HG03439 (cell line): ENCODE measurements around the gene MED22.
"Not testable (repeated sequence)": the region's sequence is repeated elsewhere in the genome, so short reads cannot be mapped to it uniquely, and the experiment has no call there.

Source experiments
- ATAC-seq: cut with Tn5 transposase; IDR thresholded peaks from one replicate; pipeline ENCODE4 v1.9.1; 2021; ENCODE audit warnings: mild to moderate bottlenecking, moderate library complexity; ENCODE audit not compliant: unreplicated experiment

Gene MED22

DNA sequence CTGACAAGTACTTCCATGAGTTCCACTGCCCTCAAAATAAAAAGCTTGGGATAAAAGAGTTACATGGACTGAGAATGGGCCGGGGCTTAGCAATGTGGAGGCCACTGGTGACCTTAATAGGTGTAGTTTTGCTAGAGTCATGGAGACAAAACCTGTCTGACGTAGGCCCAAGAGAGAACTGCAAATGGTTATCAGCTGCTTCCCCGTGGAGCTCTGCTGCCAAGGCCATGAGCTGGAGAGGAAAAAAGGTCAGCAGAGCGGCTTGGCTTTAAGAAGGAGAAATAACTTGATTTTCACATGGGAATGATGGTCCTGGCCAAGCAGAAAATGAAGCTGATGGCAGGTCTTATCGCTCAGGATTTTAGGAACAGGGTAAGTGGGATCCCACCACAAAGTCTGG, 8.3 kb downstream of the MED22 start:
- no peak for ATAC-seq

DNA sequence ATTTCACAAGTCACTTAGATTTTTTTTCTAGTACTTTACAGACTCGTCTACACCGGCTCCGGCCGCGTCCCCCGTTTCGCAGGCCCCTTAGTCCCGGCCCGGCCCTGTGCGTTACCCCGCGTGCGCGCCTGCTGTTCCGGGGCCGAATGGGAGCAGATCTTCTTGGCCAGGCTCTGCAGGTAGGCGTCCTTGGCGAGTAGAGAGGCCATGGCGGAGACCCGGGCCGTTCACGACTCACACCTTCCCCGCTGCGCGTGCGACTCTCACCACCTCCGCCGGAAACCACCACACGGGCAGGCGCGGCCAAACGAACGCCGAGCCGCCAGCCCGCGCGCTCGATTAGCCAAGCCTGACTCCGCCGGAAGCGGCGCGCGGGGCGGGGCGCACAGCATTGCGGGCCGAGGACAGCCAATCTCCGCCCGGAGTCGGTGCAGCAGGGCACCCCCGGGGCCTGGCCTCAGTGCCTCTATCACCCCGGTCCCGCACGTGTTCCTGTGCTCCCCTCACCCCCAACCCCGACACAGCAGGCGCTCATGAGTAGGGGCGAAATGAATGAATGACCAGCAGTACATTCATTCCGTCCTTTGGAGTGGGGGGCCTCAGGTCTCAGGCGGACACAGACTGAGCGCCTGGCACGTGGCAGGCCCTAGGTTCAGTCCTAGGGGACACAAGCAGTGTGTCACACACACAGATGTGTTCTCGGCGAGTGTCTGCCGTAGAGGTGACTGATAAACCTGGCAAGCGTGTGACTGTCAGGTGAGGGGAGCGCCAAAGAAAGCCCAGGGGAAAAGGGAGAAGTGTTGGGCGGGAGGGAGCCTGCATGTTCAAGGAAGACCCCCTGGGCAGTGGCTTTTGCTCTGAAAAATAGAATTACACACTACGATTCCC, 11.8 kb downstream of the MED22 start, which contains the start of gene SURF6:
Gene SURF6, minus strand, starts transcription at position 265 of the 888 bp plus-strand sequence. Its CDS starts 56 bp downstream, at position 209.
- ATAC-seq: peak; percentile 75

DNA sequence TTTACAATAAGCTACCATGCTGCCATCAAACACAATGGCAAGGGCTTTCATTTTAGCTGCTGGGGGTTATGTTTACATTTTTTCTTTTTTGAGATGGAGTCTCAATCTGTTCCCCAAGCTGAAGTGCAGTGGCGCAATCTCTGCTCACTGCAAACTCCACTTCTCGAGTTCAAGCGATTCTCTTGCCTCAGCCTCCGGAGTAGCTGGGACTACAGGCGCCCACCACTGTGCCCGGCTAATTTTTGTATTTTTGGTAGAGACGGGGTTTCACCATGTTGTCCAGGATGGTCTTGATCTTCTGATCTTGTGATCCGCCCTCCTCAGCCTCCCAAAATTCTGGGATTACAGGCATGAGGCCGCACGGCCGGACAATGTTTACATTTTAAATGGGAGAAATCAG, 13.0 kb downstream of the MED22 start:
- ATAC-seq: not testable (repeated sequence)

DNA sequence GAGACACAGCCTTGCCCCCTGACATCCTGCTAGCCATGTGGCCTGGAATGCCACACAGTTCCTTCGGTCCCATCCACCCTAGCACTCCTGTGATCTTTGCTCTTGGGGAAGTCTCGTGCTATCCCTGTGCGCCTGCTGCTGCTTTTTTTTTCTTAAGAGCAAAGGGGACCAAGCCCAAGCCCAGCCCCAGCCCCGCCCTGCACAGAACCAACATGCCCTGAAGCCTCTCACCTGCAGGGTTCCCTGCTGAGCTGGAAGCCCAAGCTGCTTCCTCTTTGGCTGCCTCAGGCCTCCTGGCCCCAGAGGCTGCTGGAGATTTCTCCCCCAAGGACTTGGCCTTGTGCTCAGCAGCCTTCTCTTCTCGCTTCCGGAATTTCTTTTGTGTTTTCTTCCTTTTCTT, 13.8 kb downstream of the MED22 start:
- ATAC-seq: no peak

DNA sequence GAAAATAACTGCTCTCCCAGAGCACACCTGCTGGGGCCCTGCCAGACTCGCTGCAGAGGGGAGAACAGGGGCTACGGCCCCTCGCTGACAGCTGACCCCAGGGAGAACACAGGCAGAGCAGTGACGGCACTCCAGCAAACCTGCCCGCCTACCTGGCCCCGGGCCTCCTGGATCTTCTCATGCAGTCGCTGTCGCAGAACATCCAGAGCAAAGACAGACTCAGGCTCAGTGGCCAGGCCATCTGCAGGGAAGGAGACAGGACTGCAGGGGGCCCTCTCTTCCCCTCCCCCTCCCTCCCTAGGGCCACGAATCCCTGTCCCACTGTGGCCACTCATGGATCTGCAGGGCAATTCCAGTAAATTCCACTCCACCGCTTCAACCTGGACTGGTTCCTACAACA, 14.4 kb downstream of the MED22 start:
- ATAC-seq: no peak

DNA sequence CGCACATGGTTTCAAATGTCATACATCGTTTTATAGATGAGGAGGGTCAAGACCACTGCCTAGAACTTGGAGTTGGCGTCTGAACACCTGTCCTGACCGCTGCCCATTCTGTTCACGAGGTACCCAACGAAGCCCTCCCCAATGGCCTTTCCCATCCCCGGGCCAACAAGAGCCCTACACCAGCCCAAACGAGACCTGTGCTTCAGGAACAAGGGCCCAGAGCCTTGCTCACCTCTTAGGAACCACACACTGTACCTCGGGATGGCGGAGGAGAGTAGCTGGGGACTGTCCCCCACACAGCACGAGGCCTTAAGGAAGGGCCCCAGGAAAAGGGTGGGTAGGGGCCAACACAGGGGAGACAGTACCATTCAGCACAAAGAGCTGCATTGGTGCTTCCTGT, 14.9 kb downstream of the MED22 start:
- no peak for ATAC-seq

DNA sequence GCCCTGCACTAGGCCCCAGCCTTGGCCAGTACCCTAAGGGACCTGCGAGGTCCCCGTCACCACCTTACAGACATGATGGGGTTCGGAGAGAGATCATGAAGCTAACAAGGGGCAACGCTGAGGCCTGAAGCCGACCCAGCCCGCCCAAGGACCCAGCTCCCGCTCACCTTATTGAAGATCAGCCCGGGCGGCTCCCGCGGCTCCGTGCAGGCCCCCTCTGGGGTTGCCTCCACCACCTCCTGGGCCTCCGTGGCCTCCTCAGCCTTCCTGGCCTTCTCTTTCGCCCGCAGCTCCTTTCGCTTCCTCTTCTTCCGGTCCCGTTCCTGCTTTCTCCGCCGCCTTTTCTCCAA, 15.6 kb downstream of the MED22 start:
- ATAC-seq: no peak

DNA sequence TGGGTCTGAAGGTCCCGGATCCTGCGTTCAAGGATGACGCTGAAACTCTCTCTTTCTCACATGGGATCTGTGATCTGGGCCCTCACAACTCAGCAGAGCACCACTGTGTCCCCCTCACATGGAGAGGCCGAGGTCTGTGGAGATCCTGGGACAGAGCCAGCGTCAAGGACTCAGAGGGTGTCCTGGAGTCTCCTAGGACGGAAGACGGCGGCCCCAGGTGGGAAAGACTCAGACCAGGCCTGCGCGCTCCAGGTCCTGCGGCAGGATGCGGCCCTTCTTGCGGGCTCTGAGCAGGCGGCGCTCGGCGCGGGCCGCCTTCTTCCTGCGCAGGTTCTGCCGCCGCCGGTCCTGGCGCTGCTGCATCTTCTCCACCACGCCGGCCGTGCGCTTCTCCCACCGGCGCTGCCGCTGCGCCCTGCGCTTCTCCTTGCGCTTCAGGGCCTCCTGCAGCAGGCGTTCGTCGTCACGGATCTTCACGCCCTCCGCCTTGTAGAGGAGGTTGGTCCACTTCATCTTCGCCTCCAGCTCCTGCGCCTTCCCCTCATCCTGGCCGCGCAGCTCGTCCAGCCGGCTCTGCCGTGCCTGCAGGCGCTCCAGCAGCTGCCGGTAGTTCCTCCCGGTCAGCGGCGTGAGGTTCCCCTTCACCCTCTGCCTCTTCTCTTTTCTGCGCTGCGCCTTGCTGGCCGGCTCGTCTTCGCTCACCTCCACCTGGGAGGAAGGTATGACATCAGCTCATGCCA, 16.1 kb downstream of the MED22 start:
- no peak for ATAC-seq

DNA sequence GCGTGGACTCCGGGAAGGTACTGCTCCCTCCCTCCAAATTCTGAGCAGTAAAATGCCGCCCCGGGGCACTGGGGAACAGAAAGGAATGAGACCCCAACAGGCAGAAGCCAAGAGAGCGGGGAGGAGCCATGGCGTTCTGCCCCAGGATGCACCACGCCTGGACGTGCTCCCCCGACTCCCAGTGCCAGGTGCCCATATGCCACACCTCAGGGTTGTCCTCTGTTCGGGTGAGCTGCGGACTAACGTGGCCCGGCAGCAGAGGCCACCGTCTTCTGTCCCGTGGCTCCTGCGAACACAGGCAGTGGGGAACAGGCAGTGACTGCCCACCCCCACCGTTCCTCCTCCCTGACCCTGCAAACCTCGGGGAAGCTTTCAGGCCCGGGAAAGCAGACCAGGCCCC, 16.7 kb downstream of the MED22 start:
- no peak for ATAC-seq

DNA sequence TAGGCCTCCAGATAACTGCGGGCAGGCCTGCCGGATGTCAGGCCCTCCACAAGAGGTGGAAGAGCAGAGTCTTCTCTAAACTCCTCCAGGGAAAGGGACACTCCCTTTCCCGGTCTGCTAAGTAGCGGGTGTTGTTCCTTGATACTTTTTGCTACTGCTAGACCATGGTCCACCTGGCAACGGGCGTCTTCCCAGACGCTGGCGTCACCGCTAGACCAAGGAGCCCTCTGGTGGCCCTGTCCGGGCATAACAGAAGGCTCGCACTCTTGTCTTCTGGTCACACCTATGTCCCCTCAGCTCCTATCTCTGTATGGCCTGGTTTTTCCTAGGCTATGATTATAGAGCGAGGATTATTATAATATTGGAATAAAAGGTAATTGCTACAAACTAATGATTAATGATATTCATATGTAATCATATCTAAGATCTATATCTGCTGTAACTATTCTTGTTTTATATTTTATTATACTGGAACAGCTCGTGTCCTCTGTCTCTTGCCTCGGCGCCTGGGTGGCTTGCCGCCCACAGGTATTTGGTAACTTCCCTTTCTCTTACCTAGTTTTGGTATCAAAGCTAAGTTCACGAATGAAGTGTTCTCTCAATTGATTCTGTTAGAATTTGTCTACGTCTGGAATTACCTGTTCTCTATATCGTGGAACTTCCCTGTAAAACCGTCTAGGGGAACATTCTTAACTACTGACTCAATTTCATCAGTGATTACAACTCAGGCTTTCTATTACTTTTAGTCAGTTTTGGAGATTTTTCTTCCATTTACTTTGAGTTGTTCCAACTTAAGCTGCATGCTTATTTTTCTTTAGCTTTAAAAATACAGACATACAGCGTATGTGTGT, 18.4 kb downstream of the MED22 start:
- ATAC-seq: not testable (repeated sequence)

DNA sequence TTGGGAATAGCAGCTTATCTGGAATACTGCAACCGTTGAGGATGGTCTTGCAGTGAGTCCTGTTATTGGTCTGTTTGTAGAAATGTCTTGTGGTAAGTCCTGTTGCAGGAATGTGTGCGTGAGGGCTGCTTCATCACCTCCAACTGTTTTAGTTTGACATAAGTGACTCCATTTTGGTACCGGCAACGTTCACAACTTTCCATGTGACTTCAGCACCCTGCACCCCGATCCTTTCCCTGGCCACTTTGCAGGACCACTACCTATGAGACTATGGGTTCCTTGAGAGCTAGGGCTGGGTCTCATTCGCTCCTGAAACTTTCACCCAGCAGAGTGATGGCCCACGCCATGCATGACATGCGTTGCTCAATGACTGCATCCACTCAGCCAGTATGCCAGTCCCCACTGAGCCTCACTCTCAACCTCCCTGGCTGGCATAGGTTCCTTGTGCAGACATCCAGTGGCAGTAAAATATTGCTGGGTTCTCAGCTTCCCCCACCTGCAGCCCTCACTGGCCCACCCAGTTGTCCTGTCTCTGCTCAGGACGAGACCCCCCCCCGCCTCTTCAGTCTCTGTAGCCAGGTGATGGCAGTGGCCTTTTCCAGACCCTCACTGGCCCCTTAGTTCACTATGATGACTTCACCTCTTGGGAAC, 20.0 kb downstream of the MED22 start:
- ATAC-seq: no peak

DNA sequence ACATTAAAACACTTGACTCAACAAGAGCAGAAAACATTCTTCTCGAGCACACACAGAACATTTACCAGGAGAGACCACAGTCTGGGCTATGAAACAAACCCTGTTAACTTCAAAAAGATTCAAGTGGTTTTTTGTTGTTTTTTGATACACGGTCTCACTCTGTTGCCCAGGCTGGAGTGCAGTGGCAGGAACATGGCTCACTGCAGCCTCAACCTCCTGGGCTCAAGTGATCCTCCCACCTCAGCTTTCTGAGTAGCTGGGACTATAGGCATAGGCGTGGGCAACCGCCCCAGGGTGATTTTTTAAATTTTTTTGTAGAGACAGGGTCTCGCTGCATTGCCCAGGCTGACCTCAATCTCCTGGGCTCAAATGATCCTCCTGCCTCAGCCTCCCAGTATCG, 20.9 kb downstream of the MED22 start:
- ATAC-seq: not testable (repeated sequence)

DNA sequence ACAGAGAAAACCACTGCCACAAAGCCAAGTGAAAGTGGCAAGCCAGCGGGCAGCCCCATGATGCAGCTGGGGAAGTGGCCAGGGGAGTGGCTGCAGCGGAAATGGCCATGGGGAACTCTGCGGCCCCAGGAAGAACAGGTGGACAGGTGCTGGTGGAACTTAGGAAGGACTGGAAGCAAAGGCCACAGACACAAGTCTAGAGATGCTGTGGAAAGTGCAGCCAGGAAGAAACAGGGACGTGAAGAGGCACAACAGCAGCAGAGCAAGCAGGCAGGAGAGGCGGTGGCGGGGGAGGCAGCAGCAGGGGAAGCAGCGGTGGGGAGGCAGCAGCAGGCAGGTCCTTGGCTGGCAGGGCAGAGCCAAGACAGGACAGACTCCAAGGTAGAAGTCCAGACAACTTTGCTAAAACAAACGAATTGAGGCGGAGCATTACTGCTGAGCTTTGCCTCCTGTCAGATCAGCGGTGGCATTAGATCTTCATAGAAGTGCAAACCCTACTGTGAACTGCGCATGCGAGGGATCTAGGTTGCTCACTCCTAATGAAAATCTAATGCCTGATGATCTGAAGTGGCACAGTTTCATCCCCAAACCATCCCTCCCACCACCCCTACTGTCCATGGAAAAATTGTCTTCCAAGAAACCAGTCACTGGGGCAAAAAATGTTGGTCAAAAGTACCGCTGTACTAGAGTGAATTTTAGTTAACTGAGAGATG, 23.8 kb downstream of the MED22 start:
- ATAC-seq: no peak

DNA sequence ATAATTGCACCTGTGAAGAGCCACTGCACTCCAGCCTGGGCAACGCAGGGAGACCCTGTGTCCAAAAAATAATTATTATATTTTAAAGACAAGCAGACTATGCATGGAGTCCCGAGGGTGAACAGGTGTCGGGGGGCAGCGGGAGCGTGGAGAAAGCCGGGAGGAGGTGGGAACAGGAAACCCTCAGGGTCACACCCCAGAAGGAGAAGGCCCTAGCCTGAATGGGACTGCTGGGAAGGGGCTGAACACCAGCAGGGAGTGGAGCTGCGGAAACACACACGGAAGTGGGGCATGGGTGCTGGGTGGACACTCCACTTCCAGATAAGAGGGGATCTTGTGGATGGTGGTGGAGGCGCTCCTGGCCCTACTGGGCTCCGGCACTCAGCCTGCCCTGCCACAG, 24.7 kb downstream of the MED22 start:
- ATAC-seq: no peak

DNA sequence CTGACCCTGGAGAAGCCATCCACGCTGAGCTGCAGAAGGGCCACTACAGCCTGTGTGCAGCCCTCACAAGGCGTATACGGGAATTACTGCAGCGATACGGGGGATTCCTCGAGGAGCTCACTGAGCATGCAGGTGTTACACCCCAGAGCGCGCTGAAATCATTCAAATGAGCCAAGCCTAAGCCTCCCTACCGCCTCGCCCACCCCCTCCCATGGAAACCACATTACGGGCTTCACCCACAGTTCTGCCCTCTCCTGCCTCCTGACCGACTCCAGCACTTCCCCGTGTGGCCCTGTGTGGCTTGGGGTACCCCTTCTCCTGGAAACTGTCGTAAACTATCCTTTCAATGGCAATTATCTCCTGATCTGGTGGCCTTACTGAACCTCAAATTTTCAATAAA, 25.2 kb downstream of the MED22 start:
- ATAC-seq: no peak

DNA sequence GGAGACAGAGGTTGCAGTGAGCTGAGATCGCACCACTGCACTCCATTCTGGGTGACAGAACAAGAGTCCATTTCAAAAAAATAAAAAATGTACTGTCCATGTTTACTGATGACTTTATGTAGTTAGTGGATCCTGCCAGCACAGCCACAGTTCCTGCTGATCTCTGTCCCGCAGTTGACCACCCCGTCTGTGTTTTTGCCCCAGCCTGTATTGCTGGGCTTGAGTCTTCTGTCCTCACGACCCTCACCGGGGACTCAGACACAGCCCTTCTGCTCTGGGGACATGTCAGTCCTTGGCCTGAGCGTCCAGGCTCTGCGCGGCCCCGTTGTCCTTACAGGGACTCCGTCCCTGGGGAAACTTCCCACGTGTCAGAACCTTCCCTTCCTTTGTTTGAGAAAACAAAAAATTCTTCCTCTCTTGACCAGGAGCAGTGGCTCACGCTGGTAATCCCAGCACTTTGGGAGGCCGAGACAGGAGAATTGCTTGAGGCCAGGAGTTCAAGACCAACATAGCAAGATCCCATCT, 26.5 kb downstream of the MED22 start:
- ATAC-seq: no peak

DNA sequence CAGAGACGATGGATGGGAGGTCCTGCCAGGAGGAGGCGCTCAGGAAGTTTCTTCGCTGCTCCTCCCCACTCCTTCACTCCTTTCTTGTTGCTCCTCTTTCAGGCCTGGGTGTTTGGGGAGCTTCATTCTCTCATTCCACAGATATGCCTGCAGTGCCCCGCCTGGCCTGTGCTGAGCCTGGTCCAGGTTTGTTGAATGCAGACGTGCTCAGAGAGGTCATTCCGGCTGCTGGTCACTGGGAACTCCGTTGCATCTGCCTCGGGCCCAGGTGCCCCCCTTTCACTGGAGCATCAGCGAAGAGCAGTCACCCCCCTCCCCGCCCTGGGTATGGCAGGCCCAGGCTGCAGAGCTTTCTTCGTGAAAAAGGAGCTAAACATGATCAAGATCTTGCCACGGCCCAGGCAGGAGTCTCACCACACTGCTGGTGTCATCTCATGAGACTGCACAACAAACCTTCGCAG, 27.5 kb downstream of the MED22 start:
- no peak for ATAC-seq

DNA sequence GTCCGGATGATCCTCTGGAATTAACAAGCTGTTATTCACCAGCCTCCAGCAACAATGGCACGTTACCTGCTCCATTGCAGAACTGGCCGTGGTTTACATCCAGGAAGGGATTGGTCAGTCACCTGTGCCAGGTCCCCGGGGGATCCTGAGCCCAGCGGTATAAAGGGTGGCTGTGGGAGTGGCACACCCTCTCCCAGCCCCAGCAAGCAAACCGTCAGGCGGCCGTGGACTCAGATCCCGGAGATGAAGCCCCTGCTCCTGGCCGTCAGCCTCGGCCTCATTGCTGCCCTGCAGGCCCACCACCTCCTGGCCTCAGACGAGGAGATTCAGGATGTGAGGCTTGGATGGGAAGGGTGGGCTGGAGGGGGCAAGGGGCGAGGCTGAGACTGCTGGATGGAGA, 30.4 kb downstream of the MED22 start:
- ATAC-seq: not testable (repeated sequence)

DNA sequence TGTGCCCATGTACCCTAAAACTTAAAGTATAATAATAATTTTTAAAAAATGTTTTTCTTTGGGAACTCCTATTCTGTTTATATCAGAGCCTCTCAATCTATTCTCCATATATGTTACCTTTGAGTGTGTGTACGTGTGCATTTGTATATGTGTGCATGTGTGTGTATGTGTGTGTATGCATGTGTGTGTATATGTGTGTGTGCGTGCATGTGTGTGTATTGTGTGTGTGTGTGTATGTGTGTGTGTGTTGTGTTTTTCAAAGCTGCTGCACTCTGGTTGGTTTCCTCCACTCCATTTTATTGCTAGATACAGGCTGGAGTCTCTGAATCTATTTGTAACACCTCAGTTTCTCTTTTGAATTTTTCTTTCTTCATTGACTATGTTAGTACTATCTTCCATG, 31.9 kb downstream of the MED22 start:
- no peak for ATAC-seq

DNA sequence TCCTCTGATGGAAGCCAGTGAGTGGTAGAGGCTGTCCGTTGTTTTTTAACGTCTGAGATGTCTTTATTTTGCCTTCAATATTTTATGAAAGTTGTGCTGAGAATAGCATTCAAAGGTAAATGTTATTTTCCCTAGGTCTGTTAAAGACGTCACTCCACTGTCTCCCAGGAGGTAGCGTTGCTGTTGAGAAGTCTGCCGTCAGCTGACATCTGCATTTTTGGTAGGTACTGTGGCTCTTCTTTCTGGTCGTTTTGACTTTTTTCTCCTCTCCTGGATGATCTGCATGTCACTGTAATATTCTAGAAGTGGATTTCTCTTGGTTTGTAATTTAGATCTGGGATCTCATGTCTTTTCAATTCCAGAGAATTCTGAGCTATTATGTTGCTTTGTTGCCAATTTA, 38.3 kb downstream of the MED22 start:
- ATAC-seq: no peak
